OCI-LY7 (cell line): ENCODE results near the gene DIP2C.

Experiments used
- CTCF ChIP-seq: fragments of 200-600 bp; sonication (generic); conservative IDR thresholded peaks from 2 replicates; pipeline ENCODE4 v1.5.1; 2014; ENCODE audit warnings: mild to moderate bottlenecking, antibody characterized with exemption, low read length, moderate library complexity, mixed read lengths
- EZH2phosphoT487 ChIP-seq: fragments of 200-600 bp; sonication (generic); IDR thresholded peaks from 2 replicates; pipeline ENCODE4 v1.6.1; 2018; ENCODE audit warnings: low read depth, borderline replicate concordance, mild to moderate bottlenecking, mixed run types, antibody characterized with exemption, low read length, moderate library complexity, mixed read lengths

DNA sequence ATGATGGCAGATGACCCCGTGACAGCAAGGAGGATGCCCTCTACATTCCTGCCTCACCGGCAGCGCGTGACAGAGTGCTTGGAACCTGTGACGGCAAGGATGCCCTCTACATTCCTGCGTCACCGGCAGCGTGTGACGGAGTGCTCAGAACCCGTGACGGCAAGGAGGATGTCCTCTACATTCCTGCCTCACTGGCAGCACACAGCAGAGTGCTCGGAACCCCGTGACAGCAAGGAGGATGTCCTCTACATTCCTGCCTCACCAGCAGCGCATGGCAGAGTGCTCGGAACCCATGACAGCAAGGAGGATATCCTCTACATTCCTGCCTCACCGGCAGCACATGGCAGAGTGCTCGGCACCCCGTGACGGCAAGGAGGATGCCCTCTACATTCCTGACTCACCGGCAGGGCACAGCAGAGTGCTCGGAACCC, 231.0 kb downstream of the DIP2C start:
- no peak for TF ChIP-seq CTCF
- TF ChIP-seq EZH2phosphoT487, result no peak
